Inflammatory macrophage treated with lipopolysaccharide for 4 hours (primary cell): ENCODE measurements around the gene RALBP1.

Source experiments
- DNase-seq: peaks from one replicate; pipeline ENCODE4 v3.0.0-alpha.2; 2020

The RALBP1 gene

GRCh38 chr18:9552616-9553015, 77.3 kb downstream of the RALBP1 start:
- DNase-seq: no peak

GRCh38 chr18:9557250-9557943, 82.1 kb downstream of the RALBP1 start:
- no peak for DNase-seq

- peak; percentile 19 for DNase-seq
Measured at GRCh38 chr18:9558387-9559064, 83.2 kb downstream of the RALBP1 start.

- DNase-seq: no peak
Measured at GRCh38 chr18:9559253-9559652, 83.9 kb downstream of the RALBP1 start.

GRCh38 chr18:9561759-9562158, 86.4 kb downstream of the RALBP1 start:
- DNase-seq: peak; percentile 88

- no peak for DNase-seq
Measured at GRCh38 chr18:9562584-9562983, 87.3 kb downstream of the RALBP1 start.

- DNase-seq: peak; percentile 75
Measured at GRCh38 chr18:9563331-9563730, 88.0 kb downstream of the RALBP1 start.

- DNase-seq: no peak
Measured at GRCh38 chr18:9565407-9565806, 90.1 kb downstream of the RALBP1 start.

GRCh38 chr18:9568186-9568585, 92.9 kb downstream of the RALBP1 start:
- DNase-seq: no peak

- DNase-seq: no peak
Measured at GRCh38 chr18:9569178-9569577, 93.9 kb downstream of the RALBP1 start.

GRCh38 chr18:9570255-9570654, 94.9 kb downstream of the RALBP1 start:
- DNase-seq: no peak

GRCh38 chr18:9571546-9571945, 96.2 kb downstream of the RALBP1 start:
- no peak for DNase-seq

GRCh38 chr18:9574473-9575115, 99.3 kb downstream of the RALBP1 start:
- DNase-seq: no peak

GRCh38 chr18:9575558-9575957, 100.2 kb downstream of the RALBP1 start:
- peak; percentile 85 for DNase-seq

- no peak for DNase-seq
Measured at GRCh38 chr18:9577361-9577760, 102.0 kb downstream of the RALBP1 start.

- DNase-seq: no peak
Measured at GRCh38 chr18:9578306-9578705, 103.0 kb downstream of the RALBP1 start.

GRCh38 chr18:9581667-9582066, 106.4 kb downstream of the RALBP1 start:
- no peak for DNase-seq

GRCh38 chr18:9586814-9587213, 111.5 kb downstream of the RALBP1 start:
- DNase-seq: no peak
